AG09319 (cell line): ENCODE results near the gene PRKAR1B.

Experiments
- DNase-seq: peaks from one replicate; pipeline ENCODE4 v3.0.0-alpha.2; 2010; ENCODE audit warnings: low read depth; ENCODE audit errors: extremely low read depth
- CTCF ChIP-seq: IDR thresholded peaks from 2 replicates; pipeline ENCODE4 v1.5.1; 2011; ENCODE audit warnings: low read depth, mild to moderate bottlenecking, inconsistent platforms, low read length, moderate library complexity

PRKAR1B gene

DNA sequence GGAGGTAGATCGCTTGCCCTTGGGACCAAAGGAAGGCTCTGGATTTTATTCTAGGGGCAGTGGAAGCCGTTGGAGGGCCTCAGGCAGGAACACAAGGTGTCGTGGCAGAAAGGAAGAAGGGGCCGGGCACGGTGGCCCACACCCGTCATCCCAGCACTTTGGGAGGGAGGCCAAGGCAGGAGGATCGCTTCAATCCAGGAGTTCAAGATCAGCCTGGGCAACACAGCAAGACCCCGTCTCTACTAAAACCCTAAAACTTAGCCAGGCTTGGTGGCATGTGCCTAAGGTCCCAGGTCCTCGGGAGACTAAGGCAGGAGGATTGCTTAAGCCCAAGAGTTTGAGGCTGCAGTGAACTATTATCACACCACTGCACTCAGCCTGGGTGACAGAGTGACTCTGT, 202.3 kb downstream of the PRKAR1B start:
- DNase-seq, result no peak
- no peak for TF ChIP-seq CTCF

DNA sequence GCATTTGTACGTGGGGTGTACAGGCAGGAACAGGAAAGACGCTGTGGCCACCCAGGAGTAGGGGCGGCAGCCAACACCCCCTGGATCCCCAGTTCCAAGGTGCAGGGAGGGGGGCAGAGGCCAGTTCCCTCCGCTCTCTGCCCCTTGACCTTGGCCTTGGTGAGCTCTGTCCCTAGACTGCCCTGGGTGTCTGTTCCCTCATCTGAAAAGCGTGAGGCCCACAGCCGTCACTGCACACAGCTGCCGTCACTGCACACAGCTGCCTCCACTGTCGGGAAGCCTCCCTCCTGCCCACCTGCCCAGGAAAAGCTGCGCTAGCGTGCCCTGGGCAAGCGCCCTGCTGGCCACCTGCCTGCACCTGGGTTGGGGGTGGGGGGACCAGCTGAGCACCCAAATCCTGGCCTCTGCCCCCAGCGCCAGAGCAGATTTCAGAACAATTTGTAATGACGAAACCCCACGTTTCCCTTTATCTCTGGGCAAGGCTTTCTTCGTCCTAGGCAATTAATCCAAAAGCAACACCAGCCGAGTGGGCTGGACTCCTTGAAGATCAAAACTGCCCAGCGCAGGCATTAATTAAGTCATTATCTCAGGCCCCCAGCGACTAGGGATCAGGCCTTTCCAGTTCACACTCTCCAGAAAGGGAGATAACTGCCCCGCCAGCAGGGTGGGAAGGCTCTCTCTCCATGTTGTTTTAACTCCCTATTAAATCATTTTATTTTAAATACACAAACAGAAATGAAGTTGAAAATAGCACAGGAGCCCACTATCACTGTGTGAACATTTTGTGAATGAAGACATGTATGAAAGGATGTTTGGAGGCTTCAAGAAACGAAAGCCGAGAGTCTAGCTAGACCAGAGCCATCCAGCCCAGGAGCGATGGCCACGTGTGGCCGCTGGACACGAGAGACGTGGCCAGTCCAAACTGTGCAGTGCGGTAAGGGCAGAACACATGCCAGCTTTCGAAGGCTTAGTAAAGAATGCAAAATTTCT, 203.4 kb downstream of the PRKAR1B start:
- no peak for DNase-seq
- no peak for TF ChIP-seq CTCF

DNA sequence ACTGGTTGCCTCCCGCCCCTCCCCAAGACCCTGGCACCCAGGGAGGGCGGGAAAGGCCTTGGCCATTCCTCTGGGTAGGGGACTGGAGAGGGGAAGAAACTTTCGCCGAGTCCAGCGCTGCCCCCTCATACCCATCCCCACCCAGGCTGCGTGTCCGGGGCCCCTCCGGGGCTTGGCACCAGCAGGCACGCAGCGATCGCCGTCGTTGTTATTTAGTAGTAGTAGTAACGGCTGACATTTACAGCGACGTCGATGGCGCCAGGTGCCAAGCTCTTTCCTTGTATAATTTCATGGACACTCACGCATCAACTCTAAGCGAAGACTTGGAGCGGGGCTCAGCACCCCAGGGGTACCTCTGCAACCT, 204.1 kb downstream of the PRKAR1B start:
- no peak for TF ChIP-seq CTCF
- no peak for DNase-seq

GRCh38 chr7:522071-522950, 204.8 kb downstream of the PRKAR1B start:
- DNase-seq, result no peak

DNA sequence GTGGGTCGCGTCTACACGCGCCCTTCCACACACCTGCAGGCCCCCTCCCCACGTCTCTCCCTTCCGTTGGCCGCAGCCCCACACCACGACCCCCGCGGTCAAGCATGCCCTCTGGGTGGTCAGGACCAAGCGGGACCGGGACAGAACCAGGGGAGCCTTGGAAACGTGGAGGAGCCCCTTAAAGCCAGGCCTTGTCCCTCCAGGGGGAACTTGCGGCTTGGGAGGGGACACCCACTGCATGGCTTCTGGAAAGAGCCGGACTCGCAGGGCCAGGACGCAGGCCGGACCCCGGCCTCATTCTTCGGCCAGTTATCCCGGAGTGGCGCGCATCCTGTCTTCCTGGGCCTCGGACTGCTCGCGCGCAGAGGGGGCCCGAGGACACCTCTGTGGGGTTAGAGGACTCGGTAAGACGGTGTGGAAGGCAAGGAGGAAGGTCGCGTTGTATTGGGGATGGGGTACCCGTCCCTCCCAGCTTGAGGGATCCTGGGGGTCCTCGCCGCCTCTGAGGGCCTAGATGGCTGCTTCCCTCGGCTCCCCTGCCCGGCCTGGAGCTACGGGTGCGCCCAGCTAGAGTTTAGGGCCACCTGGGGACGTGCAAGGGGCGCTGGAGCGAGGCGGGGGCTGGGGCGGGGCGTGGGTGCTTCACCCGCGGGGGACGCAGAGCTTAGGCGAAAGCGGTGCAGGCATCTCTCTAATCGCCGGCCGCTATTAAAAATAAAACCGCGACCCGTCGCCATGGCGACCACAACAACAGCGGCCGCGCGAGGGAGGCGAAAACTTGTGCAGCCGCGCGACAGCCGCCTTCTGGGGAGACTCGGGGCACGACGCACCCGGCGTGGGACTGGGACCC, 205.6 kb downstream of the PRKAR1B start:
- no peak for DNase-seq
- no peak for TF ChIP-seq CTCF

More at GRCh38 chr7:522071-522950, 204.8 kb downstream of the PRKAR1B start:
- no peak for TF ChIP-seq CTCF

DNA sequence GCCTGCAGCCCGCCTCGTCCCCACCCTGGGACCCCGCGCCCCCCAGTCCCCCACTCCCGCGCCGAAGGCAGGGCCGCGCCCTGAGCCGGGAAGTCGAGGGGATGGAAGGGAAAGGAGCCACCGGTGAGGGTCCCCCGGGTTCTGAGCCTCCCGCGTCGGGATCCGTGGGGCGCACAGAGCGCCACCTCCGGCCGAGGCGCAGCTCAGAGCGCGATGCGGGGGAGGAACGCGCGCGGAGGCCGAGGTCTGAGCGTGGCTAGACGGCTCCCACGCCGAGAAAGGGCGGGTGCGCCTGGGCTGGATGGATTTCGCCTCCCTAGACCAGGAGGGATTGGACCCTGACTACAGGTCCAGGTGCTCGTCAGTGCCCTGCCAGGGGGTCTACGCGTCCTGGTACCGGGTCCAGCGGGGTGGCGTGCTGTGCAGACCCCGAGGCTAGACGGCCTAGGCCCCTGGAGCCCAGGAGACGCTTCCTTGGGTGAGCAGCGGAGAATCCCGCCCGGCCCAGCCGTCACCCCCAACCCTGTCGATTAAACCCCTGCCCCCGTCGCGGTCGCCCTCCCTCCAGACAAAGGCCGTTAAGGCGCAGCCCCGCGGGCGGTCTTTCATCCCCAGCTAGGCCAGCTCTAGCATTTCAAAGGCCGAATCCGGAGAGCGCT, 206.4 kb downstream of the PRKAR1B start:
- DNase-seq, result no peak
- peak; percentile 21 for TF ChIP-seq CTCF
